Hepatocyte (in vitro differentiated cells): Measurements from ENCODE around the gene PTGIS.

Experiments used
- CTCF ChIP-seq: fragments of 200-600 bp; sonication (generic); IDR thresholded peaks from 2 replicates; pipeline ENCODE4 v1.5.1; 2016; ENCODE audit warnings: antibody characterized with exemption, mild to moderate bottlenecking; ENCODE audit not compliant: poor library complexity
- EZH2 ChIP-seq: fragments of 200-600 bp; sonication (generic); IDR thresholded peaks from 2 replicates; pipeline ENCODE4 v1.6.1; 2016; ENCODE audit warnings: antibody characterized with exemption, mild to moderate bottlenecking, borderline replicate concordance

GRCh38 chr20:49481116-49481515, 86.8 kb downstream of the PTGIS start:
- TF ChIP-seq CTCF (no peak), EZH2 (no peak)
